ENCODE measurements around the gene CACNA1S.

The CACNA1S gene

DNA sequence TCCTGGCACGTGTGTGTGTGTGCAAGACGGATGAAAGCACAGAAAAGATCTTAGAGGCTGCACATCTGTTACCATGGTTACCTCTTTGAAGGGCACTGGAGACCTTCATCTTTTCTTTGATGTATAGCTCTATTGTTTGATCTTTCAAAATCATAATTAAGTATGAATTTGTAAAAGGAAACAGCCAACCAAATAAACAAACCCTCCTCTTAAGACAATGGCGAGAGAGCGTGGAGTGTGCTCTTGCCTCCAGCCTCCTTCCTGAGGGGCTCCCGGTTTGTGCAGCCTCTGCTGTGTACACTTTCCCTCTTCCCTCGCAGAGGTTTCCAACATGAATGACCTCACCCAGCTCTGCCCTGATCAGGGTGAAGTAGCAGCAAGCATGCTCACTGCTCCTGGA lies 27.9 kb downstream of the CACNA1S start:
- no peaks in the 10 kb centered on the region for H3K4me1 ChIP-seq (ENCODE audit: control insufficient read depth, insufficient read depth, low read length, poor library complexity, severe bottlenecking)
- no peaks in the 10 kb centered on the region for H3K36me3 ChIP-seq (ENCODE audit: control insufficient read depth, insufficient read depth, low read length)
- no peaks in the 10 kb centered on the region for H3K27me3 ChIP-seq (replicated peaks; ENCODE audit: control insufficient read depth, insufficient read depth, low read length, poor library complexity, severe bottlenecking)
- H3K27ac ChIP-seq (ENCODE audit: insufficient read depth, low read length, poor library complexity, severe bottlenecking), result no peak overlapping the region
- H3K4me3 ChIP-seq (ENCODE audit: insufficient read depth, low read depth, low read length, poor library complexity, severe bottlenecking), result no peak overlapping the region
- no peaks in the 10 kb centered on the region for H3K9me3 ChIP-seq (ENCODE audit: control insufficient read depth, low read length)
- DNase-seq, result no peak

GRCh38 chr1:201083741-201084140 lies 28.5 kb downstream of the CACNA1S start:
- Histone ChIP-seq H3K27ac (ENCODE audit: insufficient read depth, low read length, poor library complexity, severe bottlenecking) (no peak overlapping the region), H3K36me3 (ENCODE audit: control insufficient read depth, insufficient read depth, low read length) (no peaks in the 10 kb centered on the region), H3K27me3 (replicated peaks; ENCODE audit: control insufficient read depth, insufficient read depth, low read length, poor library complexity, severe bottlenecking) (no peaks in the 10 kb centered on the region)

DNA sequence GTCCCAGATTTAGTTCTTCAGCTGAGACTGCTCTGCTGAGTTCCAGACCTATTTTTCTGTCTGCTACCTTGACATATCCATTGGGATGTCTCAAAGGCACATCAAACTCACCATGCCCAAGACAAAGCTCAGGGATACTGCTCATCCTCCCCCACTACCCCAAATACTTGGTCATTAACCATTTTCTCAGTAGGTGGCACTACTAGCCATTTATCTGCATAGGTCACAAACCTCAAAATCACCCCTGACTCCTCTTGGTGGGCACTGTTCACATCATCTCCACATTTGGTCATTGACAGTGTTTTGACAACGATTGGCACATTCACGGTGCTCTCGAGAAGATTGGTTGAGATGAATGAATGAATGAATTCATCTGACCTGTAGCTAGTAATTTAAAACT lies 32.1 kb downstream of the CACNA1S start:
- H3K4me3 ChIP-seq (ENCODE audit: insufficient read depth, low read depth, low read length, poor library complexity, severe bottlenecking), result no peak overlapping the region
- no peaks in the 10 kb centered on the region for H3K9me3 ChIP-seq (ENCODE audit: control insufficient read depth, low read length)
- H3K27ac ChIP-seq (ENCODE audit: insufficient read depth, low read length, poor library complexity, severe bottlenecking), result no peak overlapping the region
- no peaks in the 10 kb centered on the region for H3K4me1 ChIP-seq (ENCODE audit: control insufficient read depth, insufficient read depth, low read length, poor library complexity, severe bottlenecking)
- H3K36me3 ChIP-seq (ENCODE audit: control insufficient read depth, insufficient read depth, low read length), result no peaks in the 10 kb centered on the region
- no peaks in the 10 kb centered on the region for H3K27me3 ChIP-seq (replicated peaks; ENCODE audit: control insufficient read depth, insufficient read depth, low read length, poor library complexity, severe bottlenecking)
- no peak for DNase-seq

More at GRCh38 chr1:201083741-201084140, 28.5 kb downstream of the CACNA1S start:
- H3K4me1 ChIP-seq (ENCODE audit: control insufficient read depth, insufficient read depth, low read length, poor library complexity, severe bottlenecking), result no peaks in the 10 kb centered on the region
- H3K9me3 ChIP-seq (ENCODE audit: control insufficient read depth, low read length), result no peaks in the 10 kb centered on the region
- no peak overlapping the region for H3K4me3 ChIP-seq (ENCODE audit: insufficient read depth, low read depth, low read length, poor library complexity, severe bottlenecking)
- no peak for DNase-seq

- no peak overlapping the region for H3K4me3 ChIP-seq (ENCODE audit: insufficient read depth, low read depth, low read length, poor library complexity, severe bottlenecking)
- no peaks in the 10 kb centered on the region for H3K4me1 ChIP-seq (ENCODE audit: control insufficient read depth, insufficient read depth, low read length, poor library complexity, severe bottlenecking)
- DNase-seq, result no peak
These were observed 34.5 kb downstream of the CACNA1S start for GRCh38 chr1:201077736-201078135.

GRCh38 chr1:201077116-201077515 lies 35.1 kb downstream of the CACNA1S start:
- DNase-seq, result no peak
- Histone ChIP-seq H3K4me3 (ENCODE audit: insufficient read depth, low read depth, low read length, poor library complexity, severe bottlenecking) (no peak overlapping the region), H3K4me1 (ENCODE audit: control insufficient read depth, insufficient read depth, low read length, poor library complexity, severe bottlenecking) (no peaks in the 10 kb centered on the region), H3K27me3 (replicated peaks; ENCODE audit: control insufficient read depth, insufficient read depth, low read length, poor library complexity, severe bottlenecking) (no peaks in the 10 kb centered on the region), H3K36me3 (ENCODE audit: control insufficient read depth, insufficient read depth, low read length) (no peaks in the 10 kb centered on the region), H3K9me3 (ENCODE audit: control insufficient read depth, low read length) (no peaks in the 10 kb centered on the region), H3K27ac (ENCODE audit: insufficient read depth, low read length, poor library complexity, severe bottlenecking) (no peak overlapping the region)

More at GRCh38 chr1:201077736-201078135, 34.5 kb downstream of the CACNA1S start:
- Histone ChIP-seq H3K27ac (ENCODE audit: insufficient read depth, low read length, poor library complexity, severe bottlenecking) (no peak overlapping the region), H3K36me3 (ENCODE audit: control insufficient read depth, insufficient read depth, low read length) (no peaks in the 10 kb centered on the region), H3K27me3 (replicated peaks; ENCODE audit: control insufficient read depth, insufficient read depth, low read length, poor library complexity, severe bottlenecking) (no peaks in the 10 kb centered on the region), H3K9me3 (ENCODE audit: control insufficient read depth, low read length) (no peaks in the 10 kb centered on the region)

DNA sequence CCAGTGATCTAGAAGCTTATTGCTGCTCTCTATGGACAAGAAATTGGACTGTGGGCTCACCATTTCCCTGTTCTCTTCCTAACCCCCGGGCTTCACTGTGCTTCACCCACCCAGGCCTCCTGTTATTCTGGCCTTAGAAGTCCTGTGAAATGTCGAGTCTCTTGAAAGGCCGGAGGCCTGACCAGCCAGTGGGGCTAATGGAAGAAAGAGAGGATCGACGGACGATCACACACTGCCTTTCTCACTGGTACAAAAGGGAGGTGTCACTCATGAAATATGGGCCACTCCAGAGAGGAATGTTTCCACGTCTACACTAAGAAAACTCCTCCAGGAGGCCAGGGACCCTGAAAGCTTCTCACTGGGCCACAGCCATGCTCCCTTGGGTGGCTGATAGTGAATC lies 36.1 kb downstream of the CACNA1S start:
- Histone ChIP-seq H3K4me3 (ENCODE audit: insufficient read depth, low read depth, low read length, poor library complexity, severe bottlenecking) (no peak overlapping the region), H3K27ac (ENCODE audit: insufficient read depth, low read length, poor library complexity, severe bottlenecking) (no peak overlapping the region), H3K36me3 (ENCODE audit: control insufficient read depth, insufficient read depth, low read length) (no peaks in the 10 kb centered on the region), H3K27me3 (replicated peaks; ENCODE audit: control insufficient read depth, insufficient read depth, low read length, poor library complexity, severe bottlenecking) (no peaks in the 10 kb centered on the region), H3K4me1 (ENCODE audit: control insufficient read depth, insufficient read depth, low read length, poor library complexity, severe bottlenecking) (no peaks in the 10 kb centered on the region), H3K9me3 (ENCODE audit: control insufficient read depth, low read length) (no peaks in the 10 kb centered on the region)
- DNase-seq, result no peak

GRCh38 chr1:201074018-201074417 lies 38.2 kb downstream of the CACNA1S start:
- DNase-seq, result no peak

DNA sequence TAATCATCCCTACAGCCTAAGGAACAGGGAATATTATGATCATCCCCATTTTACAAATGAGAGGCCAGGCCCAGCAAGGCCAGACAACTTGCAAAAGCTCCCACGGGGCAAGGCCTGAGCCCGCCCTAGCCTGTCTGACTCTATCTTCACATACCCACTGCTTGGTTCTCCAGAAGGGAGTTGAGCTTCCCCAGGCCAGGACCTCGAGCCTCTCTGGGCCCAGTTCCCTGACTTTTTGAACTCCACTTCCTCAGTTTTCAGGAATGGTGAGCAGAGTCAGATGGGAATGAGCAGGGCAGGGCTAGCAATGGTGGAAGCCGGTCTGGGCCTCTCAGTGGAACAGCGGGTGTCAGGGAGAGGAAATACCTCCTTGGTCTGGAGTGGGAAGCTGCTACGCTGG lies 39.3 kb downstream of the CACNA1S start:
- peaks cover 3% of the 10 kb centered on the region for H3K27me3 ChIP-seq (replicated peaks; ENCODE audit: control insufficient read depth, insufficient read depth, low read length, poor library complexity, severe bottlenecking)
- no peaks in the 10 kb centered on the region for H3K4me1 ChIP-seq (ENCODE audit: control insufficient read depth, insufficient read depth, low read length, poor library complexity, severe bottlenecking)
- no peak overlapping the region for H3K27ac ChIP-seq (ENCODE audit: insufficient read depth, low read length, poor library complexity, severe bottlenecking)
- no peak overlapping the region for H3K4me3 ChIP-seq (ENCODE audit: insufficient read depth, low read depth, low read length, poor library complexity, severe bottlenecking)
- no peaks in the 10 kb centered on the region for H3K36me3 ChIP-seq (ENCODE audit: control insufficient read depth, insufficient read depth, low read length)
- H3K9me3 ChIP-seq (ENCODE audit: control insufficient read depth, low read length), result no peaks in the 10 kb centered on the region
- DNase-seq, result no peak

More at GRCh38 chr1:201074018-201074417, 38.2 kb downstream of the CACNA1S start:
- Histone ChIP-seq H3K27me3 (replicated peaks; ENCODE audit: control insufficient read depth, insufficient read depth, low read length, poor library complexity, severe bottlenecking) (peaks cover 3% of the 10 kb centered on the region), H3K4me1 (ENCODE audit: control insufficient read depth, insufficient read depth, low read length, poor library complexity, severe bottlenecking) (no peaks in the 10 kb centered on the region), H3K36me3 (ENCODE audit: control insufficient read depth, insufficient read depth, low read length) (no peaks in the 10 kb centered on the region), H3K9me3 (ENCODE audit: control insufficient read depth, low read length) (no peaks in the 10 kb centered on the region), H3K4me3 (ENCODE audit: insufficient read depth, low read depth, low read length, poor library complexity, severe bottlenecking) (no peak overlapping the region), H3K27ac (ENCODE audit: insufficient read depth, low read length, poor library complexity, severe bottlenecking) (no peak overlapping the region)

DNA sequence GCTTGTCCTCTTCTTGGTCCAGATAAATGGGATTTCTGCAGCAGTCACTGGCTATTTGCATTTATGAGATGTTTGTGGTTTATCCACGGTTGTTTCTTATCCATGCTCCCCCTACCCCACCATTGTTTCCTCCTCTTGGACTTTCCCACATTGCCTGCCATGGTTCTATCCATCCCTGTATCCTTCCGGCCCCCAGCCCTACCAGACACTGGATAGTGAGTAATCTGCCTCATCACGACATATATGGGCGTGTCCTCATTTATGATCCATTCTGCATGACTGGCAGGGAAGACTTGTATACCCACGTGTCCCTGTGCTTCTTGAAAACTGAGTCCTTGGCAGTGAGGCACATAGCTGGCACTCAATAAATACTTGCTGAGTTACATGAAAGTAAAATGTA lies 40.1 kb downstream of the CACNA1S start:
- Histone ChIP-seq H3K36me3 (ENCODE audit: control insufficient read depth, insufficient read depth, low read length) (no peaks in the 10 kb centered on the region), H3K4me1 (ENCODE audit: control insufficient read depth, insufficient read depth, low read length, poor library complexity, severe bottlenecking) (no peaks in the 10 kb centered on the region), H3K27me3 (replicated peaks; ENCODE audit: control insufficient read depth, insufficient read depth, low read length, poor library complexity, severe bottlenecking) (peaks cover 3% of the 10 kb centered on the region), H3K9me3 (ENCODE audit: control insufficient read depth, low read length) (no peaks in the 10 kb centered on the region), H3K27ac (ENCODE audit: insufficient read depth, low read length, poor library complexity, severe bottlenecking) (no peak overlapping the region), H3K4me3 (ENCODE audit: insufficient read depth, low read depth, low read length, poor library complexity, severe bottlenecking) (no peak overlapping the region)
- DNase-seq, result no peak

DNA sequence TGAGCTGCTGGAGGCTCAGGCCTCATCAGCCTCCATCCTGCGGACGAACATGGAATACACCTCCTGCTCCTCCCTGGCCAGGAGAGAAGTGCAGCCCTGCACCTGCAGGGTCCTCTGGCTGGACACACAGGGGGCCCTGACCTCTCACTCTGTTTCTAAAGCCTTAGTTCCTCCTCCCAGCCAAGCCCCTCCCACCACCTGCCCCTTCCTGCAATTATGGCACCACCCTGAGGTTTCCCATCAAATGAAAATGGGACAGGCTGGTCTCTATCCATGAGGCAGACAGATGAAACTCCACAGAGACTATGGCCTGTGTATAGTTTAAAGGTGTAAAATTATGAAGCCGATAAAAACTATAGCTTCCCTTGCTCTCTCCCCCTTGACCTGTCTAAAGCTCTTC lies 42.6 kb downstream of the CACNA1S start:
- H3K36me3 ChIP-seq (ENCODE audit: control insufficient read depth, insufficient read depth, low read length), result no peaks in the 10 kb centered on the region
- no peak for DNase-seq
- H3K4me3 ChIP-seq (ENCODE audit: insufficient read depth, low read depth, low read length, poor library complexity, severe bottlenecking), result no peak overlapping the region
- peaks cover 3% of the 10 kb centered on the region for H3K27me3 ChIP-seq (replicated peaks; ENCODE audit: control insufficient read depth, insufficient read depth, low read length, poor library complexity, severe bottlenecking)
- no peaks in the 10 kb centered on the region for H3K4me1 ChIP-seq (ENCODE audit: control insufficient read depth, insufficient read depth, low read length, poor library complexity, severe bottlenecking)
- H3K27ac ChIP-seq (ENCODE audit: insufficient read depth, low read length, poor library complexity, severe bottlenecking), result no peak overlapping the region
- H3K9me3 ChIP-seq (ENCODE audit: control insufficient read depth, low read length), result no peaks in the 10 kb centered on the region

DNA sequence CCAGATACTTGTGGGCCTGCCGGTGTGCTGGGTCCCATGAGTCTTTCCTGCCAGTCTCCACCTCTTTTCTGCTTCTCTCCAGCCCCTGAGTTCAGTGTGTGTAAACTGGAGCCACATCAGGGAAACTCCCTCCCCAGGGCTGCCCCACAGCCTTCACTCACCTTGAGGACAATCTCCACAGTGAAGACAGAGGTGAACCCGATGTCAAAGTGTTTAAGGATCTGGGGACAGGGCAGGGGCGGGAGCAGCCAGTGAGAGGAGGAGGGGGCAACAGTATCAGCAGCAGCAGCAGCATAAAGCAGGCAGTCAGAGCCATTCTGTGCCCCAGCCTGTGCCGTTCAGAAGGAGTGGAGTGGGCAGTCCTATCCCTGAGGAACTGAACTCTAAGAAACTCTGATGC lies 43.2 kb downstream of the CACNA1S start:
- no peak overlapping the region for H3K27ac ChIP-seq (ENCODE audit: insufficient read depth, low read length, poor library complexity, severe bottlenecking)
- DNase-seq, result no peak
- no peaks in the 10 kb centered on the region for H3K36me3 ChIP-seq (ENCODE audit: control insufficient read depth, insufficient read depth, low read length)
- no peak overlapping the region for H3K4me3 ChIP-seq (ENCODE audit: insufficient read depth, low read depth, low read length, poor library complexity, severe bottlenecking)
- no peaks in the 10 kb centered on the region for H3K4me1 ChIP-seq (ENCODE audit: control insufficient read depth, insufficient read depth, low read length, poor library complexity, severe bottlenecking)
- no peaks in the 10 kb centered on the region for H3K9me3 ChIP-seq (ENCODE audit: control insufficient read depth, low read length)
- peaks cover 3% of the 10 kb centered on the region for H3K27me3 ChIP-seq (replicated peaks; ENCODE audit: control insufficient read depth, insufficient read depth, low read length, poor library complexity, severe bottlenecking)
